ENCODE results near the gene TMEM174.

GRCh38 chr5:73157414-73158303, 15.3 kb upstream of the TMEM174 start:
- TF ChIP-seq CTCF (IDR thresholded peaks at IDR 0.05; ENCODE audit: low read depth, low read length) (no peak), EZH2phosphoT487 (IDR thresholded peaks at IDR 0.05; ENCODE audit: low read depth) (no peak)
